Measurements from ENCODE around the gene C2CD4A.

C2CD4A gene

GRCh38 chr15:62071711-62072308 lies 5.0 kb downstream of the C2CD4A start:
- H3K4me3 ChIP-seq: no peak overlapping the region
- no peak overlapping the region for H3K9ac ChIP-seq
- H3K4me1 ChIP-seq: peaks cover 17% of the 10 kb centered on the region
- H3K9me3 ChIP-seq: no peaks in the 10 kb centered on the region
- peaks cover 19% of the 10 kb centered on the region for H4K20me1 ChIP-seq
- no peaks in the 10 kb centered on the region for H3K36me3 ChIP-seq
- H3K27ac ChIP-seq: no peak overlapping the region
- no peak overlapping the region for H3K4me2 ChIP-seq
- TF ChIP-seq Cebpa-rat (IDR thresholded peaks at IDR 0.05): no peak
- H3K27me3 ChIP-seq: peaks cover 39% of the 10 kb centered on the region

GRCh38 chr15:62075595-62076277 lies 9.0 kb downstream of the C2CD4A start:
- H3K9ac ChIP-seq: no peak overlapping the region
- H3K4me3 ChIP-seq: no peak overlapping the region
- H3K27ac ChIP-seq: no peak overlapping the region
- no peak overlapping the region for H3K4me2 ChIP-seq
- TF ChIP-seq Cebpa-rat (IDR thresholded peaks at IDR 0.05): no peak
- no peaks in the 10 kb centered on the region for H3K4me1 ChIP-seq
- H3K36me3 ChIP-seq: no peaks in the 10 kb centered on the region
- no peaks in the 10 kb centered on the region for H3K9me3 ChIP-seq
- no peaks in the 10 kb centered on the region; the same call in 1 of the 2 replicates for H3K27me3 ChIP-seq
- H4K20me1 ChIP-seq: no peaks in the 10 kb centered on the region

GRCh38 chr15:62079594-62079993 lies 12.8 kb downstream of the C2CD4A start:
- H3K9me3 ChIP-seq: peaks cover 14% of the 10 kb centered on the region
- H3K27me3 ChIP-seq: no peaks in the 10 kb centered on the region
- no peak overlapping the region for H3K27ac ChIP-seq
- no peak overlapping the region for H3K4me3 ChIP-seq
- H3K36me3 ChIP-seq: no peaks in the 10 kb centered on the region
- H3K9ac ChIP-seq: no peak overlapping the region
- no peaks in the 10 kb centered on the region for H4K20me1 ChIP-seq
- no peaks in the 10 kb centered on the region for H3K4me1 ChIP-seq
- TF ChIP-seq Cebpa-rat (IDR thresholded peaks at IDR 0.05): no peak
- H3K4me2 ChIP-seq: no peak overlapping the region

GRCh38 chr15:62083194-62084154 lies 16.7 kb downstream of the C2CD4A start:
- no peak overlapping the region for H3K4me2 ChIP-seq
- H3K27me3 ChIP-seq: no peaks in the 10 kb centered on the region
- H3K4me1 ChIP-seq: no peaks in the 10 kb centered on the region
- peaks cover 19% of the 10 kb centered on the region for H3K9me3 ChIP-seq
- H4K20me1 ChIP-seq: no peaks in the 10 kb centered on the region
- H3K9ac ChIP-seq: no peak overlapping the region
- H3K4me3 ChIP-seq: no peak overlapping the region
- TF ChIP-seq Cebpa-rat (IDR thresholded peaks at IDR 0.05): no peak
- no peak overlapping the region for H3K27ac ChIP-seq
- H3K36me3 ChIP-seq: no peaks in the 10 kb centered on the region

- Histone ChIP-seq H4K20me1 (no peaks in the 10 kb centered on the region), H3K9me3 (peaks cover 19% of the 10 kb centered on the region), H3K4me3 (no peak overlapping the region), H3K4me1 (no peaks in the 10 kb centered on the region), H3K36me3 (no peaks in the 10 kb centered on the region), H3K27ac (no peak overlapping the region), H3K9ac (no peak overlapping the region), H3K4me2 (no peak overlapping the region), H3K27me3 (no peaks in the 10 kb centered on the region)
- no peak for TF ChIP-seq Cebpa-rat (IDR thresholded peaks at IDR 0.05)
Observed at GRCh38 chr15:62085740-62086139, 19.0 kb downstream of the C2CD4A start.

- H3K9me3 ChIP-seq: peaks cover 19% of the 10 kb centered on the region
- no peak for TF ChIP-seq Cebpa-rat (IDR thresholded peaks at IDR 0.05)
- no peaks in the 10 kb centered on the region for H3K27me3 ChIP-seq
- no peak overlapping the region for H3K4me2 ChIP-seq
- no peaks in the 10 kb centered on the region for H4K20me1 ChIP-seq
- no peaks in the 10 kb centered on the region for H3K4me1 ChIP-seq
- no peaks in the 10 kb centered on the region for H3K36me3 ChIP-seq
- H3K27ac ChIP-seq: no peak overlapping the region
- no peak overlapping the region for H3K4me3 ChIP-seq
- no peak overlapping the region for H3K9ac ChIP-seq
Observed at GRCh38 chr15:62087671-62088352, 21.0 kb downstream of the C2CD4A start.

- Histone ChIP-seq H4K20me1 (no peaks in the 10 kb centered on the region), H3K4me3 (no peak overlapping the region), H3K4me2 (no peak overlapping the region), H3K27ac (no peak overlapping the region), H3K9ac (no peak overlapping the region), H3K27me3 (no peaks in the 10 kb centered on the region), H3K9me3 (peaks cover 14% of the 10 kb centered on the region), H3K4me1 (no peaks in the 10 kb centered on the region), H3K36me3 (no peaks in the 10 kb centered on the region)
- TF ChIP-seq Cebpa-rat (IDR thresholded peaks at IDR 0.05): no peak
Observed at GRCh38 chr15:62088353-62088693, 21.5 kb downstream of the C2CD4A start.

- H3K27ac ChIP-seq: no peak overlapping the region
- no peak overlapping the region for H3K4me3 ChIP-seq
- TF ChIP-seq Cebpa-rat (IDR thresholded peaks at IDR 0.05): no peak
- no peaks in the 10 kb centered on the region for H3K27me3 ChIP-seq
- no peaks in the 10 kb centered on the region for H4K20me1 ChIP-seq
- H3K4me2 ChIP-seq: no peak overlapping the region
- peaks cover 5% of the 10 kb centered on the region for H3K9me3 ChIP-seq
- no peaks in the 10 kb centered on the region for H3K4me1 ChIP-seq
- H3K9ac ChIP-seq: no peak overlapping the region
- H3K36me3 ChIP-seq: no peaks in the 10 kb centered on the region
Observed at GRCh38 chr15:62089616-62090015, 22.8 kb downstream of the C2CD4A start.

GRCh38 chr15:62090988-62091387 lies 24.2 kb downstream of the C2CD4A start:
- Histone ChIP-seq H3K27ac (no peak overlapping the region), H3K4me3 (no peak overlapping the region), H3K4me1 (no peaks in the 10 kb centered on the region), H3K9me3 (no peaks in the 10 kb centered on the region), H3K36me3 (no peaks in the 10 kb centered on the region), H3K27me3 (no peaks in the 10 kb centered on the region), H3K4me2 (no peak overlapping the region), H4K20me1 (no peaks in the 10 kb centered on the region), H3K9ac (no peak overlapping the region)
- TF ChIP-seq Cebpa-rat (IDR thresholded peaks at IDR 0.05): no peak
